ENCODE results near the gene FXYD6.

GRCh38 chr11:117877120-117877784 lies 794 bp upstream of the FXYD6 start:
- no peak for TF ChIP-seq CTCF (IDR thresholded peaks at IDR 0.05; ENCODE audit: low read depth, low read length)
- TF ChIP-seq EZH2phosphoT487 (IDR thresholded peaks at IDR 0.05; ENCODE audit: low read depth) = no peak

All from OCI-LY3 (cell line).